GM18519 (cell line): ENCODE data around the gene TLR3.
"Not testable (repeated sequence)": the region's sequence is repeated elsewhere in the genome, so short reads cannot be mapped to it uniquely, and the experiment has no call there.

Source experiments
- ATAC-seq: cut with Tn5 transposase; IDR thresholded peaks from one replicate; pipeline ENCODE4 v1.9.1; 2021; ENCODE audit warnings: mild to moderate bottlenecking, moderate library complexity; ENCODE audit not compliant: unreplicated experiment, low FRiP score

TLR3 gene

DNA sequence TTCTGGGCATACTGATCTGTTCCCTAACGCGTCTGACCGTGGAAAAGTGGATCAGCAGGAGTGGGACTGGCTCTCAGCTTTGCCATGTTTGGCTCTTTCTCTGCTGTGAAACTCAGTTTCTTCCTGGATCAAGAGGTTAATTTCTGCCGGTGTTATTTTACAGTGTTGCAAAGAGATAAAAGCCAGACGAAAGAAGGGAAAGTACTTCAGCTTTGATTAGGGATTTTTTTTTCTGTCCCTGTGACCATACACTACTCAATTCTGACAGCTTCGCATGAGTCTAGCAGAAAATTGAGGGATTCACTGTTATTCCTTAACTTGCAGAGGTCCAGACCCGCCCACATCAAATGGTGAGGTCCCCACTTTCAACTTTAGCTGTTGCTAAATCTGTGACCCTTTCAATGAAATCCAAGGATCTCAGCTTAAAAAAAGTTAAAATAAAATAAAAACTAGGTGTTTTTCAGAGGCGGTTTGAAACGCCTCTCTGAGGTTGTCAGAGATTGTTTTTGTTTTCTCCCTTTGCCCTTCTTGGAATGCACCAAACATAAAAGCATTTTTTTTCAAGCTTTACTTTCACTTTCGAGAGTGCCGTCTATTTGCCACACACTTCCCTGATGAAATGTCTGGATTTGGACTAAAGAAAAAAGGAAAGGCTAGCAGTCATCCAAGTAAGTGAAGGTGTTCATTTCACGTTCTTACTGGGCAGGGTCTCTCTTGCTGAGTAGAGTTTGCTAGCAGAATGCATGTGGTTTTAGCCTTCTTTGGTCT, at the start of gene TLR3:
TLR3 (plus strand) TSS at position 576 of the 768 bp plus-strand sequence. CDS start 7,464 bp downstream, outside the sequence.
- no peak for ATAC-seq

DNA sequence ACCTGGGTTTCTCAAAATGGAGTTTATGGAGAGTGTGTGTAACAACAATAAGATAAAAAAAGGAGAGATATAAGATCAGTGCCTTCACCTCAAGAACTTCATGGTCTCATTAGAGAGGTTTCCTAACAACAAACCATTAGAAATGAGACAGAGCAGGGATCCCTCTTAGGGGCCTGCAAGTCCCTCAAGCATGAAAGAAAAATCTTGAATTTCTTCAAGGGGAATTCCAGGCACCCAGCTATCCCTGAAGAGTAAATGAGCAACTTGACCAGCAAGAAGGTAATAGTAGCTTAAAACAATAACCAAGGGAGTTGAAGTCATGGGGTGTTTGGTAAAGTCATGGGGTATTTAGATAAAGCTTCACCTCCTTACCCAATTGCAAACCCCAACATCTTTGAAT, 49.7 kb upstream of the TLR3 start:
- no peak for ATAC-seq

DNA sequence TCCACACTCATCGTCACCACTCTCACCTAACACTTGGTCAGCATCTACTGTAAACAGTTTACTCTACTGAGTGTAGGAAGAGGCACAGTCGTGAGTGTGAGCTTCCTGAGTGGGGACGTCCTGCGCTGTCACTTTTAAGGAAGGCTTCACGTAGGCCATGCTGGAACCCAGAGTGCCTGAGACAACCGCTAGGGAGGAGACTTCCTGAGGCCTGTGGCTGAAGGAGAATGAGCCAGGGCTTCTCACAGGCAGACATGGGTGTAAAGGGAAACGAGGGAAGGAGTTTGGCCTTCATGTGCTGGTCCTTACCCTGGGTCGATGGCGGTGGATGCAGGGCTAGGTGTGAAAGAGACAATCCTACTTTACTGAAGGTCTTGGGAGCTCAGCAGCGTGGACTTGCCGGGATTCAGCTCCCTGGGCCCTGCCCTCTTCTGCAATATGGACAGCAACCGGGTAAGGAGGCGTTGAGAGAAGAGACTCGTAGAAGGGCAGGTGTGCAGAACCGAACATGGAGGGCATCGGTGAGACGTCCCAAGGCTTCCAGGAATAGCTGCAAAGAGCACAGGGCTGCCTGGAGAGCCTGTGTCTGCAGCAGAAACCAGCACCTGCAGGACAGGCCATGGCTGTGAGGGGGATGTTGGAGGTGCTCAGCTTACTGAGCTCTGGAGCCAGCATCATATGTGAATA, 48.7 kb upstream of the TLR3 start:
- ATAC-seq = no peak

DNA sequence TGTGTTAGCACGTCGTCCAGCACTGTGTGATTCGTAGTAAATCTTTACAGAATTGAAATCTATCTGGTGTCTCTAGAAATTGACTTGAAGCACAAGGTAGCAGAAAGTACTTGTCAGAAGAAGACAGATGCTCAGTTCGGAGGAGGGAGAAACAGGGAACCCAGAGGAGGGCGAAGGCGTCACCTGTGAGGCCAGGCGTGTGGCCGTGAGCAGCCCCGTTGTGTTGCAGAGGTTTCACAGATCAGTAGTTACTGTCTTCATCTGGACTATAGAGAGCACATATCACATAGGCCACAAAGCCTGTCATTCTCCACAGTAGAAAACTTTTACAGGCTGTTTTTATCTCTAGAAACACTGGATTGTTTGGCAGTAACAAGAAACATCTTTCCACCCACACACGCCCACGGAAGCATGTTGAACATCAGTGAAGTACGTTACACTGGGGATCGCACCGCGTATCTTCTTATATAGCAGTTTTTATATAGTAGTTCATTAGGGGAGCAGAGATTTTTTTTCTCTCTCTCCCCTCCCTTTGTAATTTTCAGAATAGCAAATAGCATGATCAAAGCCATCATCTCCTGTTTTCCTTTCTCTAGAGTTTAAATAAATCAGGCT, 48.1 kb upstream of the TLR3 start:
- no peak for ATAC-seq

DNA sequence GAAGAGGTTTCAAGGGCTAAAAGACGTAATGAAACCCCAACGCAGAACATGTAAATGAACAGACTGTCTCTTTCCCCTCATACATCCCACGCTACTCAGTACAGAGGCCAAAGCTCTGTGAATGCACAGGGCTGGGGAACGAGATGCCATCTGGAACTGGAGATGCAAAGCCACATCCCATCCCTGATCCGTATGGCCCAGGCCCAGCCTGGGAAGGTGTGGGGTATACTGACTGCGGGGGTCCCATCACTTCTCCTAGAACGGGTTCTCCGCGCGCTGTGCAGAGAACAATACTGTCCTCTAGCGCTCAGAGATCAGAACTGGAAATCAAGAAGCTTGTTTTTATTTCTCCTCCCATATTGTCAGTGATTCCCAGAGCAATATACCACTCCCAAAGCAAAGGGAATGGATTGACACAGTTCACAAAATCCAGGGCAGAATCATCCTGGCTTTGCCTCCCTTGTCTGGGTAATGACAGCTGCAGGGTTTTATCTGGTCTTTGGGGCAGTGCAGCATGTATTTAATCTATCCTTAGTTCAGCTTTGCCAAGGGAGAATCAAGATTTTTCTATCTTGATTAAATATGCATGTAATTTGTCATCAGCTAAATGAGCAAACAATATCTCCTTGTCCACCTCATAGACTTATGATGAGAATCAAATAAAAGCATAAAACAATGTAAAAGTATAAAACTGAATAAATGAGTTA, 47.3 kb upstream of the TLR3 start:
- ATAC-seq = no peak

DNA sequence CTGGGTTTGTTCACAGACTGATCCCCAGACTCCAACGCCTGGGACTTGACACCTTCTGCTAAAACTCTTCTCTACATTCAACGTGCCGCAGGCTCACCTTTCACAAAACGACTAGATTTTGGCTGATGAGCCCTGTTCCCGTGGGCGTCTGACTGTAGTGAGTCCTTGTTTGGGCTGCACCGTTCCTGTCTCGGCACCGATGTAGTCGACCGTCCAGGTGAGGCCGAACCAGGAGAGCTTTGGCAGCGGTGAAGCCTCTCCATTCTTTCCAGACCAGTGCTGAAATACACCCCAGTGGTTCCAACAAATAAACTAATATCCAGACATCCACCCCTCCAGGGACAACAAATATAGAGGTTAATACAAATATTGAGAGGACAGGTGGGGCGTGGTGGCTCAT, 45.0 kb upstream of the TLR3 start:
- ATAC-seq = no peak

DNA sequence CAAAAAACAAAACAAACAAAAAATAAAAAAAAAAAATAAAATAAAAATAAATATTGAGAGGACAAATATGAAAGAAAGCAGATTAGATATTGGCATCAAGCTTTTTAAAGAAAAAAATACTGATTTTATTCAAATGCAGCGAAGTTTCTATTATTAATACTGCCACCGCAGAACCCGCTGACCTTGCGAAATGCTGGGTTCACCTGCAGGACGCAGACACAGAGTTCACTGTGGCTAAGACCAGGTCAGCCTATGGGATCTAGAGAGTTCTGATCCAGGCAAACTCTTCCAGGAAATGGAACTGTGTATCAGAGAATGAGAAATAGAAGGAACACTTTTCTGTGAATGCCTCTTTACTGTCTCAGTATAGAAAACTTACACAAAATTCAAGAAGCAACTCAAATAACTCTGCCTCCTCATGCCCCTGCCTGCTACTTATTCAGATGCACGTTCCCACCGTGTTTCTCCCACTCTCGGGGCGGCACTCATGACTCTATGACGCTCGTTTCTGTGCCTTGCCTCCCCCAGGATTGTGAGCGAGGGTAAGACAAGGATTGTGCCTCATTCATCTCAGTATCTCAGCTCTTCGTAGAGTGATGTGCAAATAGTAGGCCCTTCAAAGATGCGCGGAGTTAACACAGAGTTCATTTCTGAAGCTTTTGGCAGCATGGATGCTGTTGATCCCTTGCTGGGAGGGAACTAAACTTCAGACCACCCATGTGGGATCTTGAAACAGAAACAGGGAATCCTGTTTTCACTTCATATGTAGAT, 44.1 kb upstream of the TLR3 start:
- ATAC-seq = no peak

DNA sequence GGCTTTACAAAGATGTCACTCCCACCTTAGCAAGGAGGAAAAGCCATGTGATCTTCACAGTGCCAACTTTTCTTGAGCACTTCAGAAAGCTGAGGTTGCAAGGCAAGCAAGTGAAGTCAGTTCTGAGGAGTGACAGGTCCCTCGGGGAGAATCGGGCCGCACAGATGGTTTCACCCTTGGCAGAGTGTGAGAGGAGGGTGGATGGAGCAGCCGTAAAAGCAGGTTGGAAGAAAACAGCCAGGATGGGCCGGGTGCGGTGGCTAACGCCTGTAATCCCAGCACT, 43.6 kb upstream of the TLR3 start:
- ATAC-seq = no peak

DNA sequence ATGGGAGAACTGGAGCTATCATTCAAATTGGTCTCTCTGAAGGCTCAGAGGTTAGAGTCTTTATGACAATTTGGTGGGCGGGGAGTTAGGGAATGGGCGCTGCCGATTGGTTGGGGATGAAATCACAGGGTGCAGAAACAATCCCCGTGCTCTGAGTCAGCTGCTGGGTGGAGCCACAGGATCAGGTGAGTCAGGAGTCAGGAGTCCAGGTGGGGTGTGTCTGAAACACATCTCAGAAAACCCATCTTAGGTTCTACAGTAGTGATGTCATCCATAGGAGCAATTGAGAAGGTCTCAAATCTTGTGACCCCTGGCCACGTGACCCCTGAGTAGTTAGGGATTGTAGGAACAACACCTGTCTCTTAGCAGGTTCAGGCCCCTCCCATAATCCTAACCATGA, 41.6 kb upstream of the TLR3 start:
- ATAC-seq = no peak

DNA sequence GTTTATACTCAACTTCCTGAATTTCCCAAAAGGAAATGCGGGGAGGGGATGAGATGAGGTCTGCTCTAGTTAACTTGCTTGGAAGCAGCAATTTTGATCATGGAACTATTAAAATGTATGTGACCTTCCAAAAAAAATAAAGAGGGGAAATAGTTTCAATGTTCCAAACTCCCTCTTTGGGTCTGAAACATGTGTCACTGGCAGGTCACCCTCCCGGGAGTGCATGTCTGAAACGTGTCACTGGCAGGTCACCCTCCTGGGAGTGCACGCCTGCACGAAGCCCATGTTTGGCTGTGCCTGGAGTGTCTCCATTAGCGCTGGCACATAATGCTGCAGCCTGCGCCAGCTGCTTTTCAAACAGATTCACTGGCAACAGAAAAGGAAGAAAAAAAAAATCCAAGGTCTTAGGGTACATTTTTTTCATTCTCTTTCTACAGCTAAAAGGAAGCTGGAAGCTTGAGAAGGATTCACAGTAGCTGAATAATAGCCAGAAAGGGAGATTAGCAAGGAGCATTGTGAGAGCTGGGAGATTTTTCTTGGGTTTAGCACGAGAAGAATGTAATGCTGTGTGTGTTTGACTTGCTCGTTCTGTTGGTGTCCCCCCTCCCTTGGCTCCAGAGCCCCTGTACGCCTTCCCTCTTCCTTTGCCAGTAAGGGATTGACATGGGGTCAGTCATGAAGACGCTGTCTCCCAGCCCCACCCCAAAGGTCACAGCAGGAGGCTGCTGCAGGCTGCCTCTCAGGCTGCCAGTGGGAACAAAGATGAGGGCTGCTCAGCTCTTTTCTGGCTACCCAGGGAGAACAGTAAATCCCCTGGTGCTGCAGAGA, 39.2 kb upstream of the TLR3 start:
- no peak for ATAC-seq

DNA sequence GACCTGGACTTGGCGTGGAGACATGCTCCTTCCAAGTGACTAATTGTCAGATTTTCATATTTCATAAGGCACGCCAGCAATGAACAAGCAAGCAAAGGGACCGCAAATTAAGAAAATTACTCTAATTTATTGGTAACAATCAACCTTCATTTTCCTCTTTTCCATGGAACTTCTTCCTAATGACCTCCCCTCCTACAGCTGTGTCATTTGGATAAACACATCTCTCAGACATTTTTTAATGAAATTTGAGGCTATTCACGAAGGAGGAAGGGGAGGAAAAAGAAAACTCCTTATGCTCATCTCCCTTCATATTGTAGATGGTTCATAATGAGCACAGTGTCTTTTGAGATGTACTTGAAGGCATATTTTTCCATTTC, 38.6 kb upstream of the TLR3 start:
- no peak for ATAC-seq

DNA sequence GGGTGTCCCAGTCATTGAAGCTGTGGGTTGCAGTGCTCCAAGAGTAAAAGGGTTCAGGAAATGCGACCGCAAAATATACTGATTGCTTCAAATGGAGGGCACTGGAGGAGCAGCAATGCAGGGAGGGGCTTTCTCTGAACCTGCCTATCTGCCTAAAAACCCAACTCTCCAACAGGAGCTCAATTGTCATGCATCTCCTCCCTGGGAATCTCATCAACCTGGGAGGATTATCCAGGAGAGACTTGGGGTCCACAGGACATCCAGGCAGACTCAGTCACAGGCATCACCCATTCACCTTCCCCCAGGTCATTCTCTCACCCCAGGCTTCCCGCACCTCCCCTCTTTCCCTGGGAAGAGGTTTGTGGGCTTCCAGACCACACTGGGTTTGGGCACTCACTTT, 38.2 kb upstream of the TLR3 start:
- ATAC-seq = no peak

DNA sequence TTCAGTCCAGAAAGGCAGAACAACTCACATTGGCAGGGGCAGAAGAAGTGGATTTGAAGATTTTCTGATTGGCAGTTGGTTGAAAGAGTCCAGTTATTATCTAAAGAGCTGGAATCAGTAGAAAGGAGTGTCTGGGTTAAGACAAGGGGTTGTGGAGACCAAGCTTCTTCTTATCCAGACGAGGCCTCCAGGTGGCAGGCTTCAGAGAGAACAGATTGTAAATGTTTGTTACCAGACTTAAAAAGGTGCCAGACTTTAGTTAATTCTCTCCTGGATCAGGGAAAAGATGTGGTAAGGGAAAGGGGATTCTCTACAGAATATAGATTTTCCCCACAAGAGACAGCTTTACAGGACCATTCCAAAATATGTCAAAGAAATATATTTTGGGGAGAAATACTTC, 36.7 kb upstream of the TLR3 start:
- ATAC-seq = no peak

DNA sequence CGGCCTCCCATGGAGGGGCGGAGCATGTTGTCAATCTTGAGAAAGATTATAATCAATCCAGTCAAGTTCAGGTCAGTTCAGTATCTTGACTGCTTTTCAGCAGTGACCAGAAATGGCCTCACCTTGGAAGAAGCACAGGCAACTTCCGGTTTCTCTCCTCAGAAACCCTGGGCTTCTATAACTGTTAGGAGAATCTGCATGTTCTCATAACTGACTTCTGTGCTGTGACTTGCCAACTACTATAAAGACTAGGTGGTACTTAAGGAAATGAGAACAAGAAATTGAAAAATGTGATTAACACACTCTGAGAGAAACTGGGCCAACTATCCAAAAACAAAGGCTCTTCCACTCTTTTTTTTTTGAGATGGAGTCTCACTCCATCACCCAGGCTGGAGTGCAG, 35.9 kb upstream of the TLR3 start:
- no peak for ATAC-seq

DNA sequence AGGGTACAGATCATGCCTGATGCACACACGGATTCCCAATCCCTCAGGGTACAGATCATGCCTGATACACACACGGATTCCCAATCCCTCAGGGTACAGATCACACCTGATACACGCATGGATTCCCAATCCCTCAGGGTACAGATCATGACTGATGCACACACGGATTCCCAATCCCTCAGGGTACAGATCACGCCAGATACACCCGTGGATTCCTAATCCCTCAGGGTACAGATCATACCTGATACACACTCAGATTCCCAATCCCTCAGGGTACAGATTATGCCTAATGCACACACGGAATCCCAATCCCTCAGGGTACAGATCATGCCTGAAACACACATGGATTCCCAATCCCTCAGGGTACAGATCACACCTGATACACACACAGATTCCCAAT, 34.3 kb upstream of the TLR3 start:
- ATAC-seq = not testable (repeated sequence)

DNA sequence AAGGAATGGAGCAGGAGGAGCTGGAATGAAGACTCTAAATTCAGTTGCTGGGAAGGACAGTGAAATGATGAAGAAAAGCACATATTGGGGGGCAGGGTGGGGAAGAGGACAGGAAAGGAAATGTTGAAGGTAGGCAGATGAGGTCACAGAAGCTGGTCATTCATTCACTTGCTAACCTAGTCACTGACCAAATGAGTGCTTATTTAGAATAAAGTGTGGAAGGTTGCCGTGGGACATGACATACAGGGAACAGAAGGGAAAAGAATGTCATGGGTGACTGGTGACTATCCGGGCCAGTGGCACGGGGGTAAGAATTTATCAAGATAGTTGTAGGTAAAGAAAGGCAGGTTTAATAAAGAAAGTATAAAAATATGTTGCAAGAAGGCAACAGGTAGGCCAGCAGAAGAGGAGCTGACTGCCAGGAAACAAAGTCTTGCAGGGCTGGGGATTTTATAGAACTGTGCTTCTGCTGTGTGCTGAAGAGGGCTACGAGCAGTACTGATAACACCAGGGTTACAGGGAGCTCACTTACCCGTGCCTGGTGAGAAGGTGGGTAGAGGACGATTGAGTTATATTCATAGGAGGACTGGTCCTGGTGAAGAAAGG, 31.9 kb upstream of the TLR3 start:
- ATAC-seq = no peak

DNA sequence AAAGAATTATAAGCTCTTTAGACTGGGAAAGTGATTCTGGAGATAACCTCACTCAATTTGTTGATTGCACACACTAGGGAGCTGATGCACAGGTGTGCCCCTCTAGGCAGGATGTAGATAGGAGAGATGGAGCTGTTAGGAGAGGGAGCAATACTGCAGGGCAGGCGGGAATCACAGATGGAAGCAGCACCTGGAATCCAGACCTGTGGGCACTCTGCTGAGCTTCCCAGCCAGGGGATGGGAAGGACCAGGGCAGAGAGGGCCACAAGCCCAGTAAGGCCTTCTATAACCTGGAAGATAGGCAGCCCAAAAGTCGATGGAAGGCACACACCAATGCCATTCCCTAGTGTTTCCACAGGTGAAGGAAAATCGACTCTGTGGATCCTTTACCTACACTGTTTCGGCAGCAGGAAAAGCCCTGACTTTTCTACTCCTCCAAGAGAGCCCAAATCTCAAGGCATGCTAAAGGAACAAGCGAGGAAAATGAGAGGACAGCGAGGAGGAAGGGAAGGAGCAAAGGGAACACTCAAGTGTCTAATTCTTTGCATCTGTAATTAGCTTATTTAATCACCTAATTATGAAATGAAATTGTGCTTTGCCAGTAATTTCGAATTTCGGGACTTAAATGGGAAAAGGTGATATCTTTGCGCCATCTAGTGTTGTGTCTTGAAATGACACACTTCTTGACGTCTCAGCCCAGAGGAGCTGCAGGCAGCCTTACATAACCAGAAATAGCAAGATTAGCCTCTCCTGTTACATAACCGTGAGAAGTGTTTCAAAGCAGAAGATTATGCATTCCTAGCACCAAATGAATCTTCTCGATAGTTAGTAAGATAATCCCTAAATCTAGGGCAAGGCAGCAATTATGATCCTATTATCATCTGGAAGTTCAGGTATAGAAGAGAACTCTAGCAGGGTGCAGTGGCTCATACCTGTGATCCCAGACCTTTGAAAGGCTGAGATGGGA, 31.0 kb upstream of the TLR3 start:
- ATAC-seq = peak; percentile 68

DNA sequence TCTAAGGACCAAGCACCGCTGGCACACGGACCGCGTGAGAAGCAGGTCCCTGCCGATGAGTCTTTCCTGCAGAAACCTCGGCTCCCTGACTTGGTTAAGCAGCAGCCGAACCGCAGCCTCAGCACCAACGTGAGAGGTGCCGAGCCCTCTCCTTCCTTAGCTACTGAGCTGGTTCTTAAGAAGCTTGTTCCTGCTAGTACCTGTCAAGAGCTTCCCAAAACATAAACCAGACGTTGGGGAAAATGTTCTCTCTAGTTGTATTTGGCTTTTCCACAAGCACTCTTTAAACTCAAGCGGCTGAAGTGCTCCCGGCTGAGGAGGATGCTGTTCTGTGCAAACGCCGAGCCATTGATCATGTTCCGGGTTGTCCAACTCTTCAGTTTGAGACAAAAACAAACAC, 29.3 kb upstream of the TLR3 start:
- no peak for ATAC-seq
